Measurements from ENCODE around the gene CRISP1. TPM values are rescaled to one million over a fixed set of nuclear protein-coding genes. Genes with fewer than 3 reads are reported as not detected.

Gene CRISP1
- total RNA-seq, 1 experiment from 2014 or later, result not detected

DNA sequence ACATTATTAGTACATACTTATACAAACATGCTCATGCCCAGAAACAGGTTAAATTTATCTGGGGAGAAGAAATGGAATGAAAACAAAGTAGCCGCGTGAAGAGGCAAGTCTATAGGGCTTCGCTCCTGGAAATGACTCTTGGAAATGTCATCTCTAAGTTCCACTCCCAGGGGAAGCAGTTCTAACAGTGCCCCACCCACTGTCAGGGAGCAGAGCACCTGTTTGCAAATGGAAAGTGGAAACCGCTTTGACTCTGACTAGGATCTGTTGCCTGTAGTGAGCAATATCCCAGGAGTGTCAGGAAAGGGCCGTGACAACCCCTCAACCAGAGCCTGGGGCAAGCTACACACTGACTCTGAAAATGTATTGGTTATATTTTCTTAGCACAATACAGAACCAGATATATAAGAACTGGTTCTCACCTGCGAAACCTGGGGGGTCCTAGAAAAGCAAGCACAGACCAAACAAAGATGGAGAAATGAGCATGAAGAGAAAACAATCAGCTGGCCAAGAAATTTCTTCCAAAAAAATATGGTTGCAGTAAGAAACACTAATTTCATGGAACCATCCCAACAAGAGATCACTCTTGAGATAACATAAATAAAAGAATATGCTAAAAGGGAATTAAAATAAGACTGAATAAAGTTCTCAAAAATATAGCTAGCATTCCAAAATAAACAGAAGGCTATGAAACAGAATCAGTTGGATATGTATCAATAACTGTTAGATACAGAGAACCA, 47.5 kb upstream of the CRISP1 start:
- Histone ChIP-seq H3K23ac (ENCODE audit: insufficient read length, low read depth, low read length) (no peak overlapping the region), H2BK12ac (ENCODE audit: insufficient read length, low read depth, low read length) (no peak overlapping the region), H3K4me2 (ENCODE audit: insufficient read depth, insufficient read length, low read length) (no peak overlapping the region), H3K4ac (ENCODE audit: low read depth, low read length) (no peak overlapping the region), H2BK20ac (ENCODE audit: low read depth, low read length, poor library complexity, severe bottlenecking) (no peak overlapping the region), H3T11ph (ENCODE audit: low read length) (no peak overlapping the region), H3K18ac (ENCODE audit: insufficient read length, low read depth, low read length) (no peak overlapping the region), H3K79me2 (ENCODE audit: insufficient read depth, low read length) (no peaks in the 10 kb centered on the region), H2BK15ac (ENCODE audit: low read depth, low read length) (no peak overlapping the region), H2BK5ac (ENCODE audit: insufficient read length, low read length) (no peak overlapping the region), H2AK5ac (ENCODE audit: insufficient read length, low read length) (no peak overlapping the region), H3K27ac (ENCODE audit: insufficient read length, low read depth, low read length) (no peak overlapping the region), H3K56ac (ENCODE audit: insufficient read length, low read depth, low read length) (no peak overlapping the region), H3K9ac (ENCODE audit: extremely low read depth, insufficient read length, low read length) (no peak overlapping the region), H3K27me3 (ENCODE audit: insufficient read depth, low read length) (no peaks in the 10 kb centered on the region), H2BK120ac (ENCODE audit: low read depth, low read length, poor library complexity, severe bottlenecking) (no peak overlapping the region), H3K4me1 (ENCODE audit: insufficient read depth, low read length) (peaks cover 6% of the 10 kb centered on the region), H4K91ac (ENCODE audit: insufficient read length, low read depth, low read length) (no peak overlapping the region), H3K23me2 (ENCODE audit: insufficient read length, low read depth, low read length, poor library complexity, severe bottlenecking) (no peaks in the 10 kb centered on the region), H3K79me1 (ENCODE audit: insufficient read depth, low read depth, low read length, poor library complexity, severe bottlenecking) (no peaks in the 10 kb centered on the region), H3K9me3 (ENCODE audit: control insufficient read depth, low read depth, low read length) (no peaks in the 10 kb centered on the region), H4K8ac (replicated peaks; ENCODE audit: insufficient read length, low read depth, low read length) (no peak overlapping the region), H4K20me1 (ENCODE audit: control insufficient read depth, insufficient read depth, insufficient read length) (no peaks in the 10 kb centered on the region), H3K14ac (ENCODE audit: insufficient read depth, low read length) (no peak overlapping the region), H2AFZ (ENCODE audit: low read length) (no peak overlapping the region), H4K5ac (ENCODE audit: insufficient read length, low read depth, low read length) (no peak overlapping the region)
- H3K4me1 Mint-ChIP-seq, result peaks cover 72% of the 10 kb centered on the region in 2 experiments
- no peak for TF ChIP-seq CTCF (conservative IDR thresholded peaks at IDR 0.05)
- no peak overlapping the region; a peak in 1 of 5 replicates for H3K4me3 Mint-ChIP-seq
- no peaks in the 10 kb centered on the region; a peak in 1 of 7 replicates for H3K36me3 Mint-ChIP-seq (ENCODE audit: insufficient read depth in 1 of 3, low read depth in 3 of 3)
- no CpG with 5 or more reads among the region's 6 CpGs for WGBS (ENCODE audit: extremely low coverage, insufficient read length, low lambda C conversion rate)
- H3K9me3 Mint-ChIP-seq, result no peaks in the 10 kb centered on the region
- DNase-seq, result peak; percentile 46
- no peaks in the 10 kb centered on the region for H3K27me3 Mint-ChIP-seq (ENCODE audit: low read depth)
- peak overlapping the region in 1 of 3 experiments; percentile 85; a peak in 3 of 7 replicates for H3K27ac Mint-ChIP-seq
